Upper lobe of right lung (tissue), 1 donor: Measurements from ENCODE around the gene TADA1. TPM values are rescaled to one million over a fixed set of nuclear protein-coding genes. Genes with fewer than 3 reads are reported as not detected.
A peak's percentile ranks its signal among the peaks of the same experiment; 100 is the strongest.

Experiments used
- ATAC-seq: fragments of 200-7000 bp; cut with Tn5 transposase; one replicate; pipeline ENCODE4 v1.9.1; 2020; ENCODE audit warnings: mild to moderate bottlenecking, moderate library complexity
- DNase-seq: peaks from one replicate; pipeline ENCODE4 v3.0.0-alpha.2; 2020
- H3K27ac ChIP-seq: fragments of 200-600 bp; one replicate; pipeline ENCODE4 v1.8.0; 2022
- H3K27me3 ChIP-seq: fragments of 200-600 bp; one replicate; pipeline ENCODE4 v1.8.0; 2022; ENCODE audit warnings: mild to moderate bottlenecking
- H3K36me3 ChIP-seq: fragments of 200-600 bp; one replicate; pipeline ENCODE4 v1.8.0; 2022
- H3K4me1 ChIP-seq: fragments of 200-600 bp; one replicate; pipeline ENCODE4 v1.8.0; 2022
- H3K4me3 ChIP-seq: fragments of 200-600 bp; one replicate; pipeline ENCODE4 v1.8.0; 2022; ENCODE audit warnings: mild to moderate bottlenecking
- H3K9me3 ChIP-seq: fragments of 200-600 bp; one replicate; pipeline ENCODE4 v1.8.0; 2022
- CTCF ChIP-seq: fragments of 200-600 bp; IDR thresholded peaks from one replicate; pipeline ENCODE4 v1.8.0; 2022; ENCODE audit warnings: antibody characterized with exemption
- intact Hi-C: fragments of 100-400 bp; cut with DNase I; formaldehyde crosslinking; loops from one replicate; pipeline ENCODE4 v1.11.0; 2022
- total RNA-seq: library from RNA; stranded (reverse); fragmentation: NEBNext Ultra II Directional; extraction: Animal tissue kit (Norgen Biotek cat#: 25700); gene quantifications from one replicate; pipeline ENCODE4 v1.2.1, GENCODE V29; 2021
- donor health status: DM: no; HTN: yes; CAD: no; lungs with severe emphysema.

TADA1 gene
- total RNA-seq, 1 donor from 2014 or later = 9.5 TPM

GRCh38 chr1:166905900-166906299 lies 29.8 kb upstream of the TADA1 start:
- Histone ChIP-seq H3K36me3 (no peaks in the 10 kb centered on the region), H3K4me1 (no peaks in the 10 kb centered on the region), H3K4me3 (no peak overlapping the region), H3K9me3 (no peaks in the 10 kb centered on the region), H3K27ac (no peak overlapping the region), H3K27me3 (no peaks in the 10 kb centered on the region)
- no peak for DNase-seq
- no peak for ATAC-seq
- no peak for TF ChIP-seq CTCF
- intact Hi-C loops = loop anchor here (10.0 kb wide), 1 partner anchor 159 kb away; no protein-coding TSS in a partner anchor

GRCh38 chr1:166905136-166905535 lies 29.1 kb upstream of the TADA1 start:
- Histone ChIP-seq H3K4me1 (no peaks in the 10 kb centered on the region), H3K27me3 (no peaks in the 10 kb centered on the region), H3K27ac (no peak overlapping the region), H3K36me3 (no peaks in the 10 kb centered on the region), H3K9me3 (no peaks in the 10 kb centered on the region), H3K4me3 (no peak overlapping the region)
- DNase-seq (no peak), ATAC-seq (no peak)
- intact Hi-C loops = loop anchor here (10.0 kb wide), 1 partner anchor 160 kb away; no protein-coding TSS in a partner anchor
- no peak for TF ChIP-seq CTCF

GRCh38 chr1:166903232-166903631 lies 27.2 kb upstream of the TADA1 start:
- Histone ChIP-seq H3K4me3 (no peak overlapping the region), H3K36me3 (no peaks in the 10 kb centered on the region), H3K27me3 (no peaks in the 10 kb centered on the region), H3K4me1 (no peaks in the 10 kb centered on the region), H3K27ac (no peak overlapping the region), H3K9me3 (no peaks in the 10 kb centered on the region)
- peak; percentile 74 for ATAC-seq
- no peak for TF ChIP-seq CTCF
- intact Hi-C loops = loop anchor here (10.0 kb wide), 1 partner anchor 162 kb away; no protein-coding TSS in a partner anchor
- no peak for DNase-seq

GRCh38 chr1:166902279-166902678 lies 26.2 kb upstream of the TADA1 start:
- H3K36me3 ChIP-seq = no peaks in the 10 kb centered on the region
- DNase-seq (no peak), ATAC-seq (peak; percentile 90)
- intact Hi-C loops = loop anchor here (10.0 kb wide), 1 partner anchor 163 kb away; no protein-coding TSS in a partner anchor
- H3K9me3 ChIP-seq = peaks cover 5% of the 10 kb centered on the region
- H3K27ac ChIP-seq = no peak overlapping the region
- no peak for TF ChIP-seq CTCF
- no peaks in the 10 kb centered on the region for H3K4me1 ChIP-seq
- no peaks in the 10 kb centered on the region for H3K27me3 ChIP-seq
- no peak overlapping the region for H3K4me3 ChIP-seq

- ATAC-seq (no peak), DNase-seq (no peak)
- TF ChIP-seq CTCF = no peak
- H3K4me3 ChIP-seq = no peak overlapping the region
- H3K36me3 ChIP-seq = no peaks in the 10 kb centered on the region
- no peaks in the 10 kb centered on the region for H3K4me1 ChIP-seq
- H3K27ac ChIP-seq = no peak overlapping the region
- H3K27me3 ChIP-seq = no peaks in the 10 kb centered on the region
- peaks cover 8% of the 10 kb centered on the region for H3K9me3 ChIP-seq
- intact Hi-C loops = loop anchor here (10.0 kb wide), 1 partner anchor 164 kb away; no protein-coding TSS in a partner anchor
These were observed 24.9 kb upstream of the TADA1 start for GRCh38 chr1:166900987-166901386.

GRCh38 chr1:166899769-166900168 lies 23.7 kb upstream of the TADA1 start:
- Histone ChIP-seq H3K36me3 (no peaks in the 10 kb centered on the region), H3K27me3 (no peaks in the 10 kb centered on the region), H3K27ac (no peak overlapping the region), H3K9me3 (peaks cover 8% of the 10 kb centered on the region), H3K4me3 (no peak overlapping the region), H3K4me1 (no peaks in the 10 kb centered on the region)
- no peak for DNase-seq
- TF ChIP-seq CTCF = no peak
- no peak for ATAC-seq
- intact Hi-C loops = loop anchor here (10.0 kb wide), 1 partner anchor 165 kb away; no protein-coding TSS in a partner anchor
